ENCODE data around the gene MTMR12.

- TF ChIP-seq POLR2A (IDR thresholded peaks at IDR 0.05) (no peak), CTCF (IDR thresholded peaks at IDR 0.05) (no peak)
Observed at GRCh38 chr5:32301891-32302290, 10.8 kb downstream of the MTMR12 start.
